ENCODE data around the gene OMP.

The OMP gene

GRCh38 chr11:77131560-77131959 lies 28.9 kb downstream of the OMP start:
- H3K27me3 ChIP-seq (ENCODE audit: control insufficient read depth in 1 of 2, insufficient read depth in 2 of 2, low read length in 2 of 2), result peaks cover 0 to 7% of the 10 kb centered on the region in 2 donors
- H3K4me3 ChIP-seq (ENCODE audit: low read length in 2 of 2), result no peak overlapping the region
- peaks cover 22% of the 10 kb centered on the region for H3K4me1 ChIP-seq (ENCODE audit: control insufficient read depth, insufficient read depth, low read length)
- H3K27ac ChIP-seq (ENCODE audit: low read length), result no peak overlapping the region
- no peaks in the 10 kb centered on the region for H3K9me3 ChIP-seq (ENCODE audit: control insufficient read depth in 2 of 2, low read length in 2 of 2)
- no peaks in the 10 kb centered on the region for H3K36me3 ChIP-seq (ENCODE audit: control insufficient read depth in 2 of 2, insufficient read depth in 2 of 2, low read length in 2 of 2)
- no peak overlapping the region for H3K9ac ChIP-seq (ENCODE audit: low read length in 2 of 2)

- Histone ChIP-seq H3K36me3 (ENCODE audit: control insufficient read depth in 2 of 2, insufficient read depth in 2 of 2, low read length in 2 of 2) (no peaks in the 10 kb centered on the region), H3K4me3 (ENCODE audit: low read length in 2 of 2) (no peak overlapping the region), H3K4me1 (ENCODE audit: control insufficient read depth, insufficient read depth, low read length) (peaks cover 6% of the 10 kb centered on the region), H3K9ac (ENCODE audit: low read length in 2 of 2) (no peak overlapping the region), H3K27ac (ENCODE audit: low read length) (no peak overlapping the region), H3K9me3 (ENCODE audit: control insufficient read depth in 2 of 2, low read length in 2 of 2) (no peaks in the 10 kb centered on the region), H3K27me3 (ENCODE audit: control insufficient read depth in 1 of 2, insufficient read depth in 2 of 2, low read length in 2 of 2) (peaks cover 11 to 22% of the 10 kb centered on the region in 2 donors)
These were observed 32.4 kb downstream of the OMP start for GRCh38 chr11:77135069-77135468.

- Histone ChIP-seq H3K27me3 (ENCODE audit: control insufficient read depth in 1 of 2, insufficient read depth in 2 of 2, low read length in 2 of 2) (peaks cover 11 to 22% of the 10 kb centered on the region in 2 donors), H3K4me1 (ENCODE audit: control insufficient read depth, insufficient read depth, low read length) (peaks cover 3% of the 10 kb centered on the region), H3K4me3 (ENCODE audit: low read length in 2 of 2) (no peak overlapping the region), H3K27ac (ENCODE audit: low read length) (no peak overlapping the region), H3K36me3 (ENCODE audit: control insufficient read depth in 2 of 2, insufficient read depth in 2 of 2, low read length in 2 of 2) (no peaks in the 10 kb centered on the region), H3K9ac (ENCODE audit: low read length in 2 of 2) (no peak overlapping the region), H3K9me3 (ENCODE audit: control insufficient read depth in 2 of 2, low read length in 2 of 2) (no peaks in the 10 kb centered on the region)
These were observed 33.4 kb downstream of the OMP start for GRCh38 chr11:77136074-77136473.

GRCh38 chr11:77136784-77137420 lies 34.3 kb downstream of the OMP start:
- Histone ChIP-seq H3K4me3 (ENCODE audit: low read length in 2 of 2) (no peak overlapping the region), H3K27me3 (ENCODE audit: control insufficient read depth in 1 of 2, insufficient read depth in 2 of 2, low read length in 2 of 2) (peaks cover 11 to 22% of the 10 kb centered on the region in 2 donors), H3K4me1 (ENCODE audit: control insufficient read depth, insufficient read depth, low read length) (no peaks in the 10 kb centered on the region)

GRCh38 chr11:77137421-77137820 lies 34.8 kb downstream of the OMP start:
- peaks cover 11 to 22% of the 10 kb centered on the region in 2 donors for H3K27me3 ChIP-seq (ENCODE audit: control insufficient read depth in 1 of 2, insufficient read depth in 2 of 2, low read length in 2 of 2)
- H3K9ac ChIP-seq (ENCODE audit: low read length in 2 of 2), result no peak overlapping the region
- no peak overlapping the region for H3K4me3 ChIP-seq (ENCODE audit: low read length in 2 of 2)
- H3K9me3 ChIP-seq (ENCODE audit: control insufficient read depth in 2 of 2, low read length in 2 of 2), result no peaks in the 10 kb centered on the region
- H3K27ac ChIP-seq (ENCODE audit: low read length), result no peak overlapping the region
- no peaks in the 10 kb centered on the region for H3K4me1 ChIP-seq (ENCODE audit: control insufficient read depth, insufficient read depth, low read length)
- no peaks in the 10 kb centered on the region for H3K36me3 ChIP-seq (ENCODE audit: control insufficient read depth in 2 of 2, insufficient read depth in 2 of 2, low read length in 2 of 2)

More at GRCh38 chr11:77136784-77137420, 34.3 kb downstream of the OMP start:
- Histone ChIP-seq H3K27ac (ENCODE audit: low read length) (no peak overlapping the region), H3K9ac (ENCODE audit: low read length in 2 of 2) (no peak overlapping the region), H3K36me3 (ENCODE audit: control insufficient read depth in 2 of 2, insufficient read depth in 2 of 2, low read length in 2 of 2) (no peaks in the 10 kb centered on the region), H3K9me3 (ENCODE audit: control insufficient read depth in 2 of 2, low read length in 2 of 2) (no peaks in the 10 kb centered on the region)

- no peak overlapping the region for H3K4me3 ChIP-seq (ENCODE audit: low read length in 2 of 2)
- no peaks in the 10 kb centered on the region for H3K36me3 ChIP-seq (ENCODE audit: control insufficient read depth in 2 of 2, insufficient read depth in 2 of 2, low read length in 2 of 2)
- H3K27ac ChIP-seq (ENCODE audit: low read length), result no peak overlapping the region
- peaks cover 11 to 22% of the 10 kb centered on the region in 2 donors for H3K27me3 ChIP-seq (ENCODE audit: control insufficient read depth in 1 of 2, insufficient read depth in 2 of 2, low read length in 2 of 2)
- no peaks in the 10 kb centered on the region for H3K4me1 ChIP-seq (ENCODE audit: control insufficient read depth, insufficient read depth, low read length)
- H3K9ac ChIP-seq (ENCODE audit: low read length in 2 of 2), result no peak overlapping the region
- H3K9me3 ChIP-seq (ENCODE audit: control insufficient read depth in 2 of 2, low read length in 2 of 2), result no peaks in the 10 kb centered on the region
These were observed 35.5 kb downstream of the OMP start for GRCh38 chr11:77138106-77138649.

GRCh38 chr11:77139201-77139600 lies 36.6 kb downstream of the OMP start:
- H3K27me3 ChIP-seq (ENCODE audit: control insufficient read depth in 1 of 2, insufficient read depth in 2 of 2, low read length in 2 of 2), result peaks cover 11 to 22% of the 10 kb centered on the region in 2 donors
- no peak overlapping the region for H3K4me3 ChIP-seq (ENCODE audit: low read length in 2 of 2)
- no peak overlapping the region for H3K27ac ChIP-seq (ENCODE audit: low read length)
- H3K36me3 ChIP-seq (ENCODE audit: control insufficient read depth in 2 of 2, insufficient read depth in 2 of 2, low read length in 2 of 2), result no peaks in the 10 kb centered on the region
- no peaks in the 10 kb centered on the region for H3K9me3 ChIP-seq (ENCODE audit: control insufficient read depth in 2 of 2, low read length in 2 of 2)
- H3K4me1 ChIP-seq (ENCODE audit: control insufficient read depth, insufficient read depth, low read length), result no peaks in the 10 kb centered on the region
- no peak overlapping the region for H3K9ac ChIP-seq (ENCODE audit: low read length in 2 of 2)

GRCh38 chr11:77140231-77140851 lies 37.7 kb downstream of the OMP start:
- H3K27ac ChIP-seq (ENCODE audit: low read length), result no peak overlapping the region
- H3K4me1 ChIP-seq (ENCODE audit: control insufficient read depth, insufficient read depth, low read length), result no peaks in the 10 kb centered on the region
- no peak overlapping the region for H3K4me3 ChIP-seq (ENCODE audit: low read length in 2 of 2)
- H3K36me3 ChIP-seq (ENCODE audit: control insufficient read depth in 2 of 2, insufficient read depth in 2 of 2, low read length in 2 of 2), result no peaks in the 10 kb centered on the region
- H3K9me3 ChIP-seq (ENCODE audit: control insufficient read depth in 2 of 2, low read length in 2 of 2), result no peaks in the 10 kb centered on the region
- H3K27me3 ChIP-seq (ENCODE audit: control insufficient read depth in 1 of 2, insufficient read depth in 2 of 2, low read length in 2 of 2), result peaks cover 11 to 22% of the 10 kb centered on the region in 2 donors
- no peak overlapping the region for H3K9ac ChIP-seq (ENCODE audit: low read length in 2 of 2)

- H3K36me3 ChIP-seq (ENCODE audit: control insufficient read depth in 2 of 2, insufficient read depth in 2 of 2, low read length in 2 of 2), result no peaks in the 10 kb centered on the region
- H3K4me1 ChIP-seq (ENCODE audit: control insufficient read depth, insufficient read depth, low read length), result no peaks in the 10 kb centered on the region
- no peak overlapping the region for H3K9ac ChIP-seq (ENCODE audit: low read length in 2 of 2)
- H3K27me3 ChIP-seq (ENCODE audit: control insufficient read depth in 1 of 2, insufficient read depth in 2 of 2, low read length in 2 of 2), result peaks cover 11 to 22% of the 10 kb centered on the region in 2 donors
- no peaks in the 10 kb centered on the region for H3K9me3 ChIP-seq (ENCODE audit: control insufficient read depth in 2 of 2, low read length in 2 of 2)
- no peak overlapping the region for H3K27ac ChIP-seq (ENCODE audit: low read length)
- H3K4me3 ChIP-seq (ENCODE audit: low read length in 2 of 2), result no peak overlapping the region
These were observed 38.4 kb downstream of the OMP start for GRCh38 chr11:77141034-77141433.

GRCh38 chr11:77141475-77141874 lies 38.8 kb downstream of the OMP start:
- no peak overlapping the region for H3K9ac ChIP-seq (ENCODE audit: low read length in 2 of 2)
- no peaks in the 10 kb centered on the region for H3K4me1 ChIP-seq (ENCODE audit: control insufficient read depth, insufficient read depth, low read length)
- H3K9me3 ChIP-seq (ENCODE audit: control insufficient read depth in 2 of 2, low read length in 2 of 2), result no peaks in the 10 kb centered on the region
- no peak overlapping the region for H3K4me3 ChIP-seq (ENCODE audit: low read length in 2 of 2)
- peaks cover 9 to 22% of the 10 kb centered on the region in 2 donors for H3K27me3 ChIP-seq (ENCODE audit: control insufficient read depth in 1 of 2, insufficient read depth in 2 of 2, low read length in 2 of 2)
- no peak overlapping the region for H3K27ac ChIP-seq (ENCODE audit: low read length)
- no peaks in the 10 kb centered on the region for H3K36me3 ChIP-seq (ENCODE audit: control insufficient read depth in 2 of 2, insufficient read depth in 2 of 2, low read length in 2 of 2)

Measured in stomach smooth muscle (tissue), 2 donors.